ENCODE measurements around the gene FAM72B. TPM values are rescaled to one million over a fixed set of nuclear protein-coding genes. Genes with fewer than 3 reads are reported as not detected.
"Not testable (repeated sequence)": the region's sequence is repeated elsewhere in the genome, so short reads cannot be mapped to it uniquely, and the experiment has no call there.

Gene FAM72B
- total RNA-seq, 1 experiment from 2014 or later: 10.2 TPM

DNA sequence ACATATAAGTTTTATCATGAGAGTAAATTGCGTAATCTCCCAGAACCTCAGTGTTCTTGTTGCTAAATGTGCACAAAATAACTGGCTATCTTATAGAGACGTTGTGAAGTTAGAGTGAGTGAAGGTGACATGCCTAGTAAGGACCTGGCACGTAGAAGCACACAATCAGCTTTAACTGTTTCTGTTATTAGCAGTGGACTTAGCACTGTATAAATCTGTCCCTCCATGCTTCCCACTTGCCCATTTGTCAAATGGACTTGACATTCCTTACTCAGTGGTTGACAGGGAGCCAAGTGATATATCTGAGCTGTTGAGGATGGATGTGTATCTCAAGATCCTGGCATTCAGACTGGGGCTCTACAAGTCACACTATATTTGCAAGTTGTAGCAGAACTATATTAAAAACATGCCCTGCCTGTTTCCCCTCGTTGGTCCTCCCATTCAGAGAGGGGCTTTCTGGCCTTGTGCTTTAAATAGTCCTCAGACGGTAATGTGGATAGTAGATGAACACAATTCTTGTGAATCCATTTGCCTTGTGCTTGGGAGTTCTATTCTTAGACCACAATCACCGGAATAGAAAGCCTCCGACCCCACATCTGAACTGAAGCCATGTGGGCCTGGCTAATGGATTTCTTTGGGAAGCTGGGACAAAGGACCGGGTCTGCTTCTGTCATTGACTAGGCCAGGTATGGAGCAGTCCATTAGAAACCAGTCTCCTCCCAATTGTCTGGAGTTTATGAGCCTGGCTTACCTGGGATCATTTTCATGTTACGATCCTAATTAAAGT is 43.6 kb upstream of the FAM72B start:
- H3K27me3 ChIP-seq (ENCODE audit: insufficient read depth, low read length); H3K27ac ChIP-seq (ENCODE audit: low read depth, low read length); H3K4me1 ChIP-seq (ENCODE audit: control insufficient read depth in 1 of 2, insufficient read depth in 2 of 2, low read length in 2 of 2); RAD21 ChIA-PET (ENCODE audit: low non-redundant PET in 1 of 2, low total read pairs in 2 of 2, uncharacterized antibody in 2 of 2, unreplicated experiment in 2 of 2); H2AFZ ChIP-seq (ENCODE audit: low read depth, low read length, poor library complexity, severe bottlenecking); H3K79me2 ChIP-seq (ENCODE audit: insufficient read depth, low read length); intact Hi-C loops (cut with micrococcal nuclease); POLR2A ChIA-PET; ATAC-seq; H3K4me3 ChIP-seq (replicated peaks in 1 of 2; ENCODE audit: low read depth in 1 of 2, low read length in 2 of 2); H3K9ac ChIP-seq (ENCODE audit: low read length); H3K36me3 ChIP-seq (ENCODE audit: control insufficient read depth in 1 of 2, insufficient read depth in 2 of 2, low read length in 2 of 2); CTCF ChIA-PET; H4K20me1 ChIP-seq (ENCODE audit: insufficient read depth); DNase-seq (ENCODE audit: low read depth, low spot score); H3K9me3 ChIP-seq (ENCODE audit: control insufficient read depth in 1 of 2, insufficient read depth in 1 of 2, low read depth in 1 of 2, low read length in 2 of 2); BruUV-seq (replicated peaks); H3K9me2 ChIP-seq (ENCODE audit: insufficient read depth); H3K4me2 ChIP-seq (ENCODE audit: low read length): not testable (repeated sequence)

DNA sequence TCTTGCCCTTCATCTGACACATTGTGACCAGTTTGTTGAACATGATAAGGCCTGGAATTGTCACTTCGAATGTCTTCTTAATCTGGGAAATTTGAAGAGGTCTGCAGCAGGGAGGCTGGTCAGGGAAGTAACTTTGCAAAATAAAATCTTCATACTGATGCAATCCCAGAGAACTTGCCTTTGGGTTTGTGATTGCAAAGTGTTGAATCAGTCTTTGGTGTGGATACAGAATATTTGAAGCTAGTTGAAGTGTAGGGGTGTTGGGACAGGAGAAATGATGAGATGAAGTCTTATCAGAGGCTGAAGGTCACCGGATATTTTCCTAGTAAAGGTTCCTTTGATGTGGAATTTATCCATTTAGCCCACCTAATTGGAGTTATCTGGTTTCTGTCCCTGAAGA is 42.8 kb upstream of the FAM72B start:
- H3K27me3 ChIP-seq (ENCODE audit: insufficient read depth, low read length); RAD21 ChIA-PET (ENCODE audit: low non-redundant PET in 1 of 2, low total read pairs in 2 of 2, uncharacterized antibody in 2 of 2, unreplicated experiment in 2 of 2); H3K9me2 ChIP-seq (ENCODE audit: insufficient read depth); H2AFZ ChIP-seq (ENCODE audit: low read depth, low read length, poor library complexity, severe bottlenecking); H3K4me3 ChIP-seq (replicated peaks in 1 of 2; ENCODE audit: low read depth in 1 of 2, low read length in 2 of 2); H4K20me1 ChIP-seq (ENCODE audit: insufficient read depth); H3K9ac ChIP-seq (ENCODE audit: low read length); ATAC-seq; H3K4me2 ChIP-seq (ENCODE audit: low read length); H3K27ac ChIP-seq (ENCODE audit: low read depth, low read length); H3K79me2 ChIP-seq (ENCODE audit: insufficient read depth, low read length); H3K4me1 ChIP-seq (ENCODE audit: control insufficient read depth in 1 of 2, insufficient read depth in 2 of 2, low read length in 2 of 2); DNase-seq (ENCODE audit: low read depth, low spot score); POLR2A ChIA-PET; CTCF ChIA-PET; H3K36me3 ChIP-seq (ENCODE audit: control insufficient read depth in 1 of 2, insufficient read depth in 2 of 2, low read length in 2 of 2); intact Hi-C loops (cut with micrococcal nuclease); BruUV-seq (replicated peaks); H3K9me3 ChIP-seq (ENCODE audit: control insufficient read depth in 1 of 2, insufficient read depth in 1 of 2, low read depth in 1 of 2, low read length in 2 of 2): not testable (repeated sequence)

DNA sequence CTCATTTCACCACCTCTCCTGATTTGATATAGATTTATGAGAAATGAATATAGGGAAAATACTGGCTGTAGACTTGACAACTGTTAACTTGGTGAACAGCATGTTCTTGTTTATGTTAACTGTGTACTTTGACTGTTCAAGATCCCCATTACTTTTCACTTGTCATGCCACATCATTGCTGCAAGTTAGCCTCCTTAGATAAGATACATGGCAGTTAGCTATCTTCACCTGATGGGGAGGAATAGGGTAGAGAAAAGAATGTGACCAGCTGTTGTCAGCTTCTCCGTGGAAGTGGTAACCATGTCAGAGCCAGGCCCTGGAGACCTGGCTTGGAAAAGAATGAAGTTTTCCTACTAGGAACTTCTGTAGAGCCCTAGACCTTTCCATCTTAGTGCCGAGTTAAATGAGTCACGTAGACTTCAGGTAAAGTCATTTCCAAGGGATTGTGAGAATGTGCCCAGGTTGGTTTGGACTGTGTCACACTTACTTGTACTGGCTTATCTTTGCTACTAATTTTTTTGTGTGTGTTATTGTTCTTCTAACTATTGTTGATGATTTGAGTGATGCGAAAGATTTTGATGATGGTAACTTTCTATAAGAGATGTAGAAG is 42.3 kb upstream of the FAM72B start:
- H4K20me1 ChIP-seq (ENCODE audit: insufficient read depth); H3K9ac ChIP-seq (ENCODE audit: low read length); H3K4me2 ChIP-seq (ENCODE audit: low read length); H3K79me2 ChIP-seq (ENCODE audit: insufficient read depth, low read length); H3K4me3 ChIP-seq (replicated peaks in 1 of 2; ENCODE audit: low read depth in 1 of 2, low read length in 2 of 2); H3K4me1 ChIP-seq (ENCODE audit: control insufficient read depth in 1 of 2, insufficient read depth in 2 of 2, low read length in 2 of 2); H3K27ac ChIP-seq (ENCODE audit: low read depth, low read length); H3K36me3 ChIP-seq (ENCODE audit: control insufficient read depth in 1 of 2, insufficient read depth in 2 of 2, low read length in 2 of 2); DNase-seq (ENCODE audit: low read depth, low spot score); RAD21 ChIA-PET (ENCODE audit: low non-redundant PET in 1 of 2, low total read pairs in 2 of 2, uncharacterized antibody in 2 of 2, unreplicated experiment in 2 of 2); ATAC-seq; H2AFZ ChIP-seq (ENCODE audit: low read depth, low read length, poor library complexity, severe bottlenecking); H3K27me3 ChIP-seq (ENCODE audit: insufficient read depth, low read length); POLR2A ChIA-PET; H3K9me3 ChIP-seq (ENCODE audit: control insufficient read depth in 1 of 2, insufficient read depth in 1 of 2, low read depth in 1 of 2, low read length in 2 of 2); CTCF ChIA-PET; intact Hi-C loops (cut with micrococcal nuclease); H3K9me2 ChIP-seq (ENCODE audit: insufficient read depth); BruUV-seq (replicated peaks): not testable (repeated sequence)

- intact Hi-C loops (cut with micrococcal nuclease); DNase-seq (ENCODE audit: low read depth, low spot score); POLR2A ChIA-PET; CTCF ChIA-PET; H3K9me2 ChIP-seq (ENCODE audit: insufficient read depth); H3K4me3 ChIP-seq (replicated peaks in 1 of 2; ENCODE audit: low read depth in 1 of 2, low read length in 2 of 2); H3K4me1 ChIP-seq (ENCODE audit: control insufficient read depth in 1 of 2, insufficient read depth in 2 of 2, low read length in 2 of 2); H3K79me2 ChIP-seq (ENCODE audit: insufficient read depth, low read length); H4K20me1 ChIP-seq (ENCODE audit: insufficient read depth); ATAC-seq; BruUV-seq (replicated peaks); H3K4me2 ChIP-seq (ENCODE audit: low read length); RAD21 ChIA-PET (ENCODE audit: low non-redundant PET in 1 of 2, low total read pairs in 2 of 2, uncharacterized antibody in 2 of 2, unreplicated experiment in 2 of 2); H2AFZ ChIP-seq (ENCODE audit: low read depth, low read length, poor library complexity, severe bottlenecking); H3K27me3 ChIP-seq (ENCODE audit: insufficient read depth, low read length); H3K9me3 ChIP-seq (ENCODE audit: control insufficient read depth in 1 of 2, insufficient read depth in 1 of 2, low read depth in 1 of 2, low read length in 2 of 2); H3K36me3 ChIP-seq (ENCODE audit: control insufficient read depth in 1 of 2, insufficient read depth in 2 of 2, low read length in 2 of 2); H3K9ac ChIP-seq (ENCODE audit: low read length); H3K27ac ChIP-seq (ENCODE audit: low read depth, low read length): not testable (repeated sequence)
Observed at GRCh38 chr1:121224714-121225113, 40.6 kb upstream of the FAM72B start.
